ENCODE data around the gene CALCOCO1. TPM values are rescaled to one million over a fixed set of nuclear protein-coding genes. Genes with fewer than 3 reads are reported as not detected.

CALCOCO1 gene
- total RNA-seq, 1 donor from 2014 or later, result 86.9 TPM

GRCh38 chr12:53759261-53759660 lies 32.0 kb upstream of the CALCOCO1 start:
- Mint-ChIP-seq H3K4me3 (ENCODE audit: unreplicated experiment) (no peak overlapping the region), H3K27me3 (ENCODE audit: low read depth) (peaks cover 64% of the 10 kb centered on the region)

DNA sequence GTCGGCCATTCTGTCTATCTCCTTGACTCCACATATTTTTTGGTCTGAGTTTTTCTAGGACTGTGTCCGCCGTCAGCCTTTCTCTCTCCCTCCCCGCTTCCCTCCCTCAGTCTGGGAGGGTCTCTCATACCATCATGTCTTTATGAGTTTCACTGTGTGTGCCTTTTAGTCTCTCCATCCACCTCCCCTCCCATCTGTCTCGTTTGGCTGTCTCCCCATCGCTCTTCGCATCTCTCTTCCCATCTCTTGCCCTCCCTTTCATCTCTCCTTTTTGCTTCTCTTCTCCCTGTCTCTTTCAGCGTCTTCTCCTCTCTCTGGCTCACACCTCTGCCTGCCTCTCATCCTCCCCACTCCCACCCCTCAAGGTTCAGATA lies 31.5 kb upstream of the CALCOCO1 start:
- TF ChIP-seq, protein P1, sequence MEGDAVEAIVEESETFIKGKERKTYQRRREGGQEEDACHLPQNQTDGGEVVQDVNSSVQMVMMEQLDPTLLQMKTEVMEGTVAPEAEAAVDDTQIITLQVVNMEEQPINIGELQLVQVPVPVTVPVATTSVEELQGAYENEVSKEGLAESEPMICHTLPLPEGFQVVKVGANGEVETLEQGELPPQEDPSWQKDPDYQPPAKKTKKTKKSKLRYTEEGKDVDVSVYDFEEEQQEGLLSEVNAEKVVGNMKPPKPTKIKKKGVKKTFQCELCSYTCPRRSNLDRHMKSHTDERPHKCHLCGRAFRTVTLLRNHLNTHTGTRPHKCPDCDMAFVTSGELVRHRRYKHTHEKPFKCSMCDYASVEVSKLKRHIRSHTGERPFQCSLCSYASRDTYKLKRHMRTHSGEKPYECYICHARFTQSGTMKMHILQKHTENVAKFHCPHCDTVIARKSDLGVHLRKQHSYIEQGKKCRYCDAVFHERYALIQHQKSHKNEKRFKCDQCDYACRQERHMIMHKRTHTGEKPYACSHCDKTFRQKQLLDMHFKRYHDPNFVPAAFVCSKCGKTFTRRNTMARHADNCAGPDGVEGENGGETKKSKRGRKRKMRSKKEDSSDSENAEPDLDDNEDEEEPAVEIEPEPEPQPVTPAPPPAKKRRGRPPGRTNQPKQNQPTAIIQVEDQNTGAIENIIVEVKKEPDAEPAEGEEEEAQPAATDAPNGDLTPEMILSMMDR (IDR thresholded peaks at IDR 0.05), result no peak
- H3K27me3 Mint-ChIP-seq (ENCODE audit: low read depth), result peaks cover 61% of the 10 kb centered on the region
- no peaks in the 10 kb centered on the region for H3K4me1 Mint-ChIP-seq (ENCODE audit: low read depth)
- no peak for DNase-seq (ENCODE audit: low spot score)
- H3K36me3 Mint-ChIP-seq (ENCODE audit: low read depth), result no peaks in the 10 kb centered on the region
- H3K9me3 Mint-ChIP-seq (ENCODE audit: low read depth), result no peaks in the 10 kb centered on the region
- H3K4me3 Mint-ChIP-seq (ENCODE audit: unreplicated experiment), result no peak overlapping the region
- H3K27ac Mint-ChIP-seq (ENCODE audit: unreplicated experiment), result no peak overlapping the region

More at GRCh38 chr12:53759261-53759660, 32.0 kb upstream of the CALCOCO1 start:
- TF ChIP-seq, protein P1 (IDR thresholded peaks at IDR 0.05), result no peak
- Mint-ChIP-seq H3K36me3 (ENCODE audit: low read depth) (no peaks in the 10 kb centered on the region), H3K9me3 (ENCODE audit: low read depth) (no peaks in the 10 kb centered on the region), H3K27ac (ENCODE audit: unreplicated experiment) (no peak overlapping the region), H3K4me1 (ENCODE audit: low read depth) (no peaks in the 10 kb centered on the region)
- DNase-seq (ENCODE audit: low spot score), result no peak

GRCh38 chr12:53758081-53758729 lies 31.0 kb upstream of the CALCOCO1 start:
- Mint-ChIP-seq H3K36me3 (ENCODE audit: low read depth) (no peaks in the 10 kb centered on the region), H3K4me1 (ENCODE audit: low read depth) (no peaks in the 10 kb centered on the region), H3K27ac (ENCODE audit: unreplicated experiment) (no peak overlapping the region), H3K9me3 (ENCODE audit: low read depth) (no peaks in the 10 kb centered on the region), H3K4me3 (ENCODE audit: unreplicated experiment) (no peak overlapping the region), H3K27me3 (ENCODE audit: low read depth) (peaks cover 56% of the 10 kb centered on the region)
- DNase-seq (ENCODE audit: low spot score), result no peak
- TF ChIP-seq, protein P1 (IDR thresholded peaks at IDR 0.05), result no peak

GRCh38 chr12:53757101-53757770 lies 30.0 kb upstream of the CALCOCO1 start:
- peak overlapping the region; percentile 52 for H3K4me3 Mint-ChIP-seq (ENCODE audit: unreplicated experiment)
- H3K4me1 Mint-ChIP-seq (ENCODE audit: low read depth), result no peaks in the 10 kb centered on the region
- H3K27me3 Mint-ChIP-seq (ENCODE audit: low read depth), result peaks cover 52% of the 10 kb centered on the region
- DNase-seq (ENCODE audit: low spot score), result no peak
- no peaks in the 10 kb centered on the region for H3K36me3 Mint-ChIP-seq (ENCODE audit: low read depth)
- no peak overlapping the region for H3K27ac Mint-ChIP-seq (ENCODE audit: unreplicated experiment)
- TF ChIP-seq, protein P1 (IDR thresholded peaks at IDR 0.05), result peak; percentile 80
- no peaks in the 10 kb centered on the region for H3K9me3 Mint-ChIP-seq (ENCODE audit: low read depth)

DNA sequence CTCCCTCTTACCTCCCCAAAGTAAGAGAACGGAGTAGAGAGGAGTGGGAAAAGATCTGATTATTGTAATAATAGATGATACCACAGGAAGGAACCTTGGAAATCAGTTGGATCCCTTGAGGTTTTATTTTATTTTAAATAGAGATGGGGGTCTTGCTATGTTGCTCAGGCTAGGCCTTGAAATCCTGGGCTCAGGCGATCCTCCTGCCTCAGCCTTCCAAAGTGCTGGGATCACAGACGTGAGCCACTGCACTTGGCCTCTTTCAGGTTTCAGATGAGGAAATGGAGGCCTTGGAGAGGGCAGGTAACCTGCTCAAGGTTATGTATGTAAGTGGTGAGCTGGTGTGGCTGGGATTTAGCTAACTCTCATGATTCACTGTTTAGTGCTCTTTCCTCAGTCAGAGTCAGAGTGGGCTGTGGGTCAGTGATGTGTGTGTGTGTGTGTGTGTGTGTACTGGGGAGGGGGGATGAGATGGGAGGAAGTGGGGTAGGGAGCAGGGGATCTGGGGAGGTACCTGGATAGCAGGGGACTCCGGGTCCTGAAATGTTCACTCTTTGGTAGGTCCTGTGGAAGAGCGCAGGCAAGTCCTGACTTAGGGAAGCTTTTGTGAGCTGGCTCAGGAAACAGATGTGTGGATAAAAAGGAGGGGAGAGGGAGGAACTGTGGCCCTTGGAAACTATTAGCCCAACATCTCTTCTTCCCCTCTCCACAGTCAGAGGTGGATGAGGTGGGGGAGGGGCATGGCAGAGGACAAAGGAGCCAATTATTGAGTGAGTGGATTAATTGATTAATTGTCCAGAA lies 29.2 kb upstream of the CALCOCO1 start:
- TF ChIP-seq, protein P1 (IDR thresholded peaks at IDR 0.05), result no peak
- no peak overlapping the region for H3K27ac Mint-ChIP-seq (ENCODE audit: unreplicated experiment)

More for the DNA sequence above, 29.2 kb upstream of the CALCOCO1 start:
- H3K27me3 Mint-ChIP-seq (ENCODE audit: low read depth), result peaks cover 49% of the 10 kb centered on the region
- no peaks in the 10 kb centered on the region for H3K9me3 Mint-ChIP-seq (ENCODE audit: low read depth)
- H3K36me3 Mint-ChIP-seq (ENCODE audit: low read depth), result no peaks in the 10 kb centered on the region
- no peaks in the 10 kb centered on the region for H3K4me1 Mint-ChIP-seq (ENCODE audit: low read depth)
- no peak overlapping the region for H3K4me3 Mint-ChIP-seq (ENCODE audit: unreplicated experiment)
- DNase-seq (ENCODE audit: low spot score), result no peak

All from chondrocyte (in vitro differentiated cells).